Endodermal cell (in vitro differentiated cells): Measurements from ENCODE around the gene NDUFS7. TPM values are rescaled to one million over a fixed set of nuclear protein-coding genes. Genes with fewer than 3 reads are reported as not detected.

Experiments used
- DNase-seq: peaks from one replicate; pipeline ENCODE4 v3.0.0-alpha.2; 2017
- H3K27ac ChIP-seq: 2 replicates; pipeline ENCODE4 v1.5.1; 2013; ENCODE audit warnings: mild to moderate bottlenecking, low read depth, low read length, moderate library complexity
- H3K27me3 ChIP-seq: 2 replicates; pipeline ENCODE4 v1.6.1; 2013; ENCODE audit warnings: mild to moderate bottlenecking, low read length, moderate library complexity; ENCODE audit not compliant: insufficient read depth, control insufficient read depth, poor library complexity, severe bottlenecking
- H3K36me3 ChIP-seq: 2 replicates; pipeline ENCODE4 v1.7.0; 2013; ENCODE audit warnings: mild to moderate bottlenecking, low read length, moderate library complexity; ENCODE audit not compliant: control insufficient read depth, insufficient read depth
- H3K4me1 ChIP-seq: one replicate; pipeline ENCODE4 v1.7.0; 2013; ENCODE audit warnings: low read length; ENCODE audit not compliant: control insufficient read depth, insufficient read depth
- H3K4me3 ChIP-seq: 2 replicates; pipeline ENCODE4 v1.5.1; 2013; ENCODE audit warnings: mild to moderate bottlenecking, low read length, moderate library complexity
- H3K9ac ChIP-seq: 2 replicates; pipeline ENCODE4 v1.6.1; 2013; ENCODE audit warnings: mild to moderate bottlenecking, low read length, moderate library complexity; ENCODE audit not compliant: poor library complexity, severe bottlenecking; ENCODE audit errors: extremely low read depth
- H3K9me3 ChIP-seq: 2 replicates; pipeline ENCODE4 v1.6.1; 2013; ENCODE audit warnings: mild to moderate bottlenecking, low read length, moderate library complexity; ENCODE audit not compliant: control insufficient read depth
- H3K27ac Mint-ChIP-seq: 2 replicates; pipeline ENCODE4 v1.8.0; 2020; ENCODE audit warnings: mixed read lengths
- H3K27me3 Mint-ChIP-seq: 2 replicates; pipeline ENCODE4 v1.8.0; 2021; ENCODE audit warnings: mild to moderate bottlenecking, mixed read lengths; ENCODE audit not compliant: insufficient read depth
- H3K36me3 Mint-ChIP-seq: 2 replicates; pipeline ENCODE4 v1.8.0; 2020; ENCODE audit warnings: low read depth, mixed read lengths
- H3K4me1 Mint-ChIP-seq: 2 replicates; pipeline ENCODE4 v1.8.0; 2020; ENCODE audit warnings: mixed read lengths
- H3K4me3 Mint-ChIP-seq: 2 replicates; pipeline ENCODE4 v1.8.0; 2020; ENCODE audit warnings: mild to moderate bottlenecking, moderate library complexity, mixed read lengths
- H3K9me3 Mint-ChIP-seq: 2 replicates; pipeline ENCODE4 v1.8.0; 2020; ENCODE audit warnings: mild to moderate bottlenecking, mixed read lengths
- CTCF ChIP-seq: fragments of 200-600 bp; sonication (generic); conservative IDR thresholded peaks from 2 replicates; pipeline ENCODE4 v1.5.0; 2021; ENCODE audit warnings: antibody characterized with exemption, mild to moderate bottlenecking
- WGBS, 2 experiments: methylation state at CpG; one replicate each; pipeline versions ENCODE4 v1.1.5 to v1.1.7; 2013; ENCODE audit warnings: missing lambda C conversion rate in 2 of 2, mixed read lengths in 1 of 2; ENCODE audit not compliant: insufficient coverage in 1 of 2, insufficient read length in 1 of 2; 5-methylcytosine and 5-hydroxymethylcytosine counted together
- total RNA-seq, 2 donors: library from RNA; stranded (reverse); fragmentation: NEBNext Ultra II Directional in 1 of 2; extraction: Animal tissue kit (Norgen Biotek cat#: 25700) in 1 of 2; gene quantifications; 2 replicates in 1 of 2; 3 replicates in 1 of 2; pipeline ENCODE4 v1.2.1, GENCODE V29; 2021

The NDUFS7 gene
- total RNA-seq, 2 donors from 2014 or later: 57.0 to 62.5 TPM

GRCh38 chr19:1422943-1423342, 39.2 kb downstream of the NDUFS7 start:
- Histone ChIP-seq H3K36me3 (peaks cover 84% of the 10 kb centered on the region), H3K9me3 (no peaks in the 10 kb centered on the region), H3K27me3 (no peaks in the 10 kb centered on the region), H3K9ac (no peak overlapping the region), H3K4me1 (no peaks in the 10 kb centered on the region), H3K4me3 (no peak overlapping the region), H3K27ac (no peak overlapping the region)
- peak; percentile 37 for TF ChIP-seq CTCF
- Mint-ChIP-seq H3K36me3 (peaks cover 53% of the 10 kb centered on the region), H3K27ac (peak overlapping the region; percentile 69), H3K9me3 (no peaks in the 10 kb centered on the region), H3K4me1 (no peaks in the 10 kb centered on the region), H3K4me3 (no peak overlapping the region), H3K27me3 (no peaks in the 10 kb centered on the region)
- DNase-seq: no peak
- 93% methylated on average over 16 to 24 of the region's 24 CpGs for WGBS, 2 experiments

- peaks cover 84% of the 10 kb centered on the region for H3K36me3 ChIP-seq
- Mint-ChIP-seq H3K27me3 (no peaks in the 10 kb centered on the region), H3K9me3 (no peaks in the 10 kb centered on the region), H3K4me3 (no peak overlapping the region), H3K4me1 (no peaks in the 10 kb centered on the region), H3K36me3 (peaks cover 53% of the 10 kb centered on the region), H3K27ac (peak overlapping the region; percentile 69)
- H3K27me3 ChIP-seq: no peaks in the 10 kb centered on the region
- H3K9ac ChIP-seq: no peak overlapping the region
- H3K4me3 ChIP-seq: no peak overlapping the region
- 92 to 97% methylated on average over 39 to 40 of the region's 40 CpGs for WGBS, 2 experiments
- H3K9me3 ChIP-seq: no peaks in the 10 kb centered on the region
- no peak for DNase-seq
- H3K27ac ChIP-seq: peak overlapping the region; percentile 44
- no peak for TF ChIP-seq CTCF
- no peaks in the 10 kb centered on the region for H3K4me1 ChIP-seq
These were observed 39.9 kb downstream of the NDUFS7 start for GRCh38 chr19:1423436-1424191.

- peaks cover 79% of the 10 kb centered on the region for H3K36me3 ChIP-seq
- no peaks in the 10 kb centered on the region for H3K27me3 ChIP-seq
- no peaks in the 10 kb centered on the region for H3K4me1 Mint-ChIP-seq
- peaks cover 47% of the 10 kb centered on the region for H3K36me3 Mint-ChIP-seq
- no peak overlapping the region for H3K4me3 ChIP-seq
- H3K27ac ChIP-seq: peak overlapping the region; percentile 63
- H3K27me3 Mint-ChIP-seq: no peaks in the 10 kb centered on the region
- no peak overlapping the region for H3K4me3 Mint-ChIP-seq
- 91 to 94% methylated on average over 18 to 39 of the region's 42 CpGs for WGBS, 2 experiments
- DNase-seq: no peak
- no peaks in the 10 kb centered on the region for H3K9me3 ChIP-seq
- no peaks in the 10 kb centered on the region for H3K9me3 Mint-ChIP-seq
- H3K4me1 ChIP-seq: no peaks in the 10 kb centered on the region
- no peak overlapping the region for H3K9ac ChIP-seq
- no peak for TF ChIP-seq CTCF
- no peak overlapping the region for H3K27ac Mint-ChIP-seq
These were observed 40.7 kb downstream of the NDUFS7 start for GRCh38 chr19:1424192-1424955.
